K562 (cell line): ENCODE measurements around the gene TRIM71. TPM values are rescaled to one million over a fixed set of nuclear protein-coding genes. Genes with fewer than 3 reads are reported as not detected.
A peak's percentile ranks its signal among the peaks of the same experiment; 100 is the strongest.

Experiments
- ATAC-seq: fragments of 200-7000 bp; cut with Tn5 transposase; 3 replicates; pipeline ENCODE4 v1.9.1; 2020; ENCODE audit warnings: moderate library complexity
- BruUV-seq: library from RNA; stranded (reverse); fragments of 400-500 nt; replicated peaks from 2 replicates; lab custom pipeline; 2021; lab: Mats Ljungman, UMichigan
- CTCF ChIA-PET: fragments of 300-600 bp; formaldehyde crosslinking; extraction: SDS; loops from one replicate; lab custom pipeline; 2021; ENCODE audit warnings: low intra/inter-chr PET ratio; lab: Yijun Ruan, JAX
- POLR2A ChIA-PET: fragments of 300-600, 350-650 bp; sonication (Branson Sonifier 250); formaldehyde crosslinking; extraction: SDS; loops from one replicate; lab custom pipeline; 2021; ENCODE audit warnings: antibody characterized with exemption, inconsistent platforms; lab: Yijun Ruan, JAX
- DNase-seq, 4 experiments: peaks; one replicate each; pipeline versions ENCODE4 v3.0.0 to v3.0.0-alpha.2; 2011 to 2018; ENCODE audit warnings: low spot score in 3 of 4, mixed read lengths in 3 of 4; ENCODE audit errors: extremely low read depth in 1 of 4
- FAIRE-seq: peaks from 2 replicates; lab custom pipeline; 2011; peaks lifted over from hg19 to GRCh38; lab: Jason Lieb, UNC
- H2AFZ ChIP-seq: 2 replicates; pipeline ENCODE4 v1.6.0; 2011; ENCODE audit warnings: low read depth, low read length, control low read depth, inconsistent platforms
- H3K27ac ChIP-seq: fragments of 200-600 bp; 3 replicates; pipeline ENCODE4 v1.8.0; 2011; ENCODE audit warnings: low read depth, mild to moderate bottlenecking, control low read depth, inconsistent platforms, low read length, moderate library complexity, mixed read lengths; ENCODE audit errors: extremely low read depth
- H3K27me3 ChIP-seq, 2 experiments: fragments of 300-600 bp in 1 of 2; 2 replicates in 1 of 2; 3 replicates in 1 of 2; pipeline versions ENCODE4 v1.6.0 to v1.8.0; 2011; ENCODE audit warnings: inconsistent platforms in 2 of 2, low read length in 2 of 2, mild to moderate bottlenecking in 1 of 2, mixed read lengths in 1 of 2, moderate library complexity in 1 of 2; ENCODE audit not compliant: control insufficient read depth in 2 of 2, insufficient read depth in 2 of 2
- H3K36me3 ChIP-seq: fragments of 300-600 bp; 3 replicates; pipeline ENCODE4 v1.8.0; 2011; ENCODE audit warnings: mild to moderate bottlenecking, low read length, inconsistent platforms; ENCODE audit not compliant: control insufficient read depth, insufficient read depth
- H3K4me1 ChIP-seq, 2 experiments: fragments of 200-600 bp in 1 of 2; replicated peaks in 1 of 2; 2 replicates in 1 of 2; 3 replicates in 1 of 2; pipeline versions ENCODE4 v1.5.1 to v1.8.0; 2011; ENCODE audit warnings: inconsistent platforms in 2 of 2, low read length in 2 of 2, mild to moderate bottlenecking in 1 of 2, mixed read lengths in 1 of 2, moderate library complexity in 1 of 2; ENCODE audit not compliant: control insufficient read depth in 2 of 2, insufficient read depth in 2 of 2
- H3K4me2 ChIP-seq: 2 replicates; pipeline ENCODE4 v1.6.1; 2011; ENCODE audit warnings: low read length, control low read depth, inconsistent platforms, mixed read lengths; ENCODE audit not compliant: insufficient read depth
- H3K4me3 ChIP-seq: fragments of 200-600 bp; sonication (generic), shearing (Covaris generic); 2 replicates; pipeline ENCODE4 v1.5.1; 2016; ENCODE audit warnings: control low read depth, inconsistent platforms
- H3K79me2 ChIP-seq: fragments of 200-600 bp; 3 replicates; pipeline ENCODE4 v1.8.0; 2011; ENCODE audit warnings: low read length, inconsistent platforms; ENCODE audit not compliant: control insufficient read depth, insufficient read depth
- H3K9ac ChIP-seq, 2 experiments: 2 replicates each; pipeline versions ENCODE4 v1.6.0 to v1.6.1; 2011; ENCODE audit warnings: low read depth in 2 of 2, low read length in 2 of 2, control low read depth in 1 of 2, inconsistent platforms in 1 of 2, mild to moderate bottlenecking in 1 of 2, mixed read lengths in 1 of 2; ENCODE audit not compliant: insufficient read depth in 1 of 2
- H3K9me1 ChIP-seq: one replicate; pipeline ENCODE4 v1.6.0; 2011; ENCODE audit warnings: inconsistent platforms, mild to moderate bottlenecking, low read length, moderate library complexity; ENCODE audit not compliant: control insufficient read depth, insufficient read depth
- H3K9me3 ChIP-seq: replicated peaks from 2 replicates; pipeline ENCODE4 v1.5.1; 2011; ENCODE audit warnings: low read depth, low read length, inconsistent platforms; ENCODE audit not compliant: control insufficient read depth, insufficient read depth
- H4K20me1 ChIP-seq: replicated peaks from 2 replicates; pipeline ENCODE4 v1.6.1; 2011; ENCODE audit warnings: low read length, inconsistent platforms, mixed read lengths; ENCODE audit not compliant: control insufficient read depth, insufficient read depth
- NCOA1 ChIP-seq: fragments of 450-650 bp; IDR thresholded peaks from 2 replicates; pipeline ENCODE4 v1.6.1; 2016; ENCODE audit warnings: low read depth
- SPI1 ChIP-seq: IDR thresholded peaks from 2 replicates; pipeline ENCODE4 v1.6.1; 2011; ENCODE audit warnings: low read depth, low read length, control low read depth, borderline replicate concordance
- ZNF253 ChIP-seq: fragments of 250-450 bp; sonication (Bioruptor Pico); conservative IDR thresholded peaks from 2 replicates; pipeline ENCODE4 v1.6.1; 2021; ENCODE audit warnings: mild to moderate bottlenecking
- ZNF311 ChIP-seq: fragments of 250-450 bp; sonication (Bioruptor Pico); IDR thresholded peaks from 2 replicates; pipeline ENCODE4 v1.4.0; 2020; ENCODE audit warnings: mild to moderate bottlenecking, moderate library complexity
- WGBS: fragments of 100-300 bp; shearing (Covaris generic); methylation state at CpG from one replicate; pipeline ENCODE4 v1.1.6; 2016; ENCODE audit warnings: low coverage, mixed read lengths; ENCODE audit not compliant: insufficient coverage; ENCODE audit errors: missing lambda C conversion rate; 5-methylcytosine and 5-hydroxymethylcytosine counted together
- in situ Hi-C: fragments of 300-500 bp; cut with MboI; formaldehyde crosslinking; loops from 4 replicates; pipeline ENCODE4 v1.15.0; 2018; ENCODE audit warnings: inconsistent platforms, mixed read lengths
- intact Hi-C: fragments of 100-400 bp; cut with micrococcal nuclease; formaldehyde crosslinking; loops from 2 replicates; pipeline ENCODE4 v1.14.2; 2022
- polyA plus RNA-seq, 8 experiments: library from polyadenylated mRNA; depleted of rRNA in 4 of 8; stranded (reverse) in 5 of 8; unstranded in 3 of 8; fragments of >200 nt; fragmentation: Nextera tagmentation in 2 of 8; fragmentation: Illumina TruSeq in 1 of 8; extraction: Ambion mirVana in 2 of 8; extraction: Trizol in 1 of 8; gene quantifications; 2 replicates each; pipeline versions ENCODE4 v1.2.1 to v1.2.3, GENCODE V29; 2011 to 2014; ENCODE audit warnings: inconsistent platforms in 1 of 8, missing spikeins in 1 of 8
- total RNA-seq, 7 experiments: library from RNA; depleted of rRNA in 6 of 7; stranded (reverse); fragments of >200 nt in 6 of 7; fragmentation: Illumina TruSeq in 2 of 7; extraction: Trizol in 2 of 7; gene quantifications; 2 replicates each; pipeline versions ENCODE4 v1.2.1 to v1.2.3, GENCODE V29; 2011 to 2021; ENCODE audit warnings: low replicate concordance in 1 of 7
- TF ChIP-seq, protein P1 (sequence below): sonication (generic); formaldehyde crosslinking; IDR thresholded peaks from 2 replicates; pipeline ENCODE4 v1.9.0; 2022; ENCODE audit warnings: mild to moderate bottlenecking, missing genetic modification reagents
- TF ChIP-seq, protein P2 (sequence below): fragments of 450-650 bp; formaldehyde crosslinking; conservative IDR thresholded peaks from 2 replicates; pipeline ENCODE4 v1.4.0; 2022; ENCODE audit warnings: mild to moderate bottlenecking, missing genetic modification characterization

Gene TRIM71
- total and polyA plus RNA-seq, 9 of the 15 experiments (the other 6 are each of a cell fraction or from before 2014, with no cell fraction given): 0.04 to 0.11 TPM; not detected in 7

DNA sequence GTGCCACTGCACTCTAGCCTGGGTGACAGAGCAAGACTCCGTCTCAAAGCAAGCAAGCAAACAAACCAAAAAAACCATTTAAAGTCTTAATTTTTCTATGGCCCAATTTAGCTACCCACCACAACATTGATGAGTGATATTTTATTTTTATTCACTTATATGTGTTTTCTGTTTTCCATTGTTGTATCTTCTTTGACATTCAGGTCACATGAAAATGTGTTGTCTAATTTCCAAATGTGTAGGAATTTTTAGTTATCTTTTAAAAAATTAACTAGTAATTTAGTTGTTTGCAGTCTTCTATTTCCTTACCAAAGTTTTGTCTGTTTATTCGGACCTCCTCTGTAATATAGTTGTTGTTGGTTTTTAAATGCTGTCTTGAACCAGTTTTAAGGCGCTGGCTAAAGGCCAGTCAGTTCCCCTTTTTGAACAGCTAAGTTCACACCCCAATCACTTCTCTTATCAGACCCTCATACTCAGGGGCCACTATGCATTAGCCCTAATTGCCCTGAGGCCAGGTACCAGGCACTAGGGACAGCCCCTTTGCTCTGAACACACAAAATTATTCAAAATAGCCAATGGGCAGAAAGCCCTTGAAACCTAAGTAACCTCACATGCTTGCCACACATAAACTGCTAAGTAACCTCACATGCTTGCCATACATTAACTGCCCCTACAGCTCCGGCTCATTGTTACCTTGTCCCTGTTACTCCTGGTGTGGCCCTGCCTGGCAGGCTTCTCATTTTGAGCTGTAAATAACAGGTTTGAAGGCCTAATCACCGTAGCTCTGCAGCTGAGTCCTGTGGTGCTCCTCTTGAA lies 129.4 kb downstream of the TRIM71 start:
- Histone ChIP-seq H3K4me2 (no peak overlapping the region), H3K9me3 (no peaks in the 10 kb centered on the region), H3K36me3 (no peaks in the 10 kb centered on the region), H3K27me3 (no peaks in the 10 kb centered on the region), H3K27ac (no peak overlapping the region), H3K4me1 (peaks cover 3 to 10% of the 10 kb centered on the region in 2 experiments; a peak in 3 of 5 replicates), H3K9ac (no peak overlapping the region), H3K4me3 (no peak overlapping the region), H3K79me2 (no peaks in the 10 kb centered on the region), H4K20me1 (no peaks in the 10 kb centered on the region), H3K9me1 (no peaks in the 10 kb centered on the region), H2AFZ (peak overlapping the region; percentile 73)
- in situ Hi-C loops: no loop called here
- intact Hi-C loops: loop anchor here (1.0 to 10.0 kb wide), 9 partner anchors 59 to 840 kb away; no protein-coding TSS in a partner anchor
- ChIA-PET CTCF (interaction anchor here (1.3 to 2.5 kb wide), 3 partner anchors 128 to 427 kb away, joined by 6 to 19 read pairs (median 11); no protein-coding TSS in a partner anchor), POLR2A (interaction anchor here (0.6 to 1.2 kb wide), 2 partner anchors 61 to 425 kb away, joined by 4 read pairs; no protein-coding TSS in a partner anchor)
- TF ChIP-seq ZNF253 (CRISPR knock-in tag) (0 out of 2 replicates have a peak, but pooled peaks have one; percentile 14), NCOA1 (no peak), SPI1 (peak; percentile 86), ZNF311 (CRISPR knock-in tag) (no peak)
- TF ChIP-seq, protein P1, sequence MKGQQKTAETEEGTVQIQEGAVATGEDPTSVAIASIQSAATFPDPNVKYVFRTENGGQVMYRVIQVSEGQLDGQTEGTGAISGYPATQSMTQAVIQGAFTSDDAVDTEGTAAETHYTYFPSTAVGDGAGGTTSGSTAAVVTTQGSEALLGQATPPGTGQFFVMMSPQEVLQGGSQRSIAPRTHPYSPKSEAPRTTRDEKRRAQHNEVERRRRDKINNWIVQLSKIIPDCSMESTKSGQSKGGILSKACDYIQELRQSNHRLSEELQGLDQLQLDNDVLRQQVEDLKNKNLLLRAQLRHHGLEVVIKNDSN (CRISPR knock-in tag): 0 out of 2 replicates have a peak, but pooled peaks have one; percentile 10
- TF ChIP-seq, protein P2, sequence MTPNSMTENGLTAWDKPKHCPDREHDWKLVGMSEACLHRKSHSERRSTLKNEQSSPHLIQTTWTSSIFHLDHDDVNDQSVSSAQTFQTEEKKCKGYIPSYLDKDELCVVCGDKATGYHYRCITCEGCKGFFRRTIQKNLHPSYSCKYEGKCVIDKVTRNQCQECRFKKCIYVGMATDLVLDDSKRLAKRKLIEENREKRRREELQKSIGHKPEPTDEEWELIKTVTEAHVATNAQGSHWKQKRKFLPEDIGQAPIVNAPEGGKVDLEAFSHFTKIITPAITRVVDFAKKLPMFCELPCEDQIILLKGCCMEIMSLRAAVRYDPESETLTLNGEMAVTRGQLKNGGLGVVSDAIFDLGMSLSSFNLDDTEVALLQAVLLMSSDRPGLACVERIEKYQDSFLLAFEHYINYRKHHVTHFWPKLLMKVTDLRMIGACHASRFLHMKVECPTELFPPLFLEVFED (CRISPR knock-in tag): no peak
- no TSS peak for BruUV-seq
- DNase-seq (no peak), FAIRE-seq (no peak), ATAC-seq (peak; percentile 55)
- 43% methylated on average over 5 of the region's 5 CpGs for WGBS

Other genes starting within 250 kb of the TRIM71 start
- 61.3 and 61.6 TPM in 2 replicates for gene DYNC1LI1, start 247.1 kb upstream of the TRIM71 start, total RNA-seq (2014; rRNA removed)
- 78.1 and 101 TPM in 2 replicates for gene DYNC1LI1, start 247.1 kb upstream of the TRIM71 start, total RNA-seq (2014; rRNA removed; fragmentation: Illumina TruSeq; extraction: Trizol)
- 66.8 and 70.2 TPM in 2 replicates for gene DYNC1LI1, start 247.1 kb upstream of the TRIM71 start, total RNA-seq (2015; rRNA removed; fragmentation: Illumina TruSeq; extraction: Trizol)
- gene DYNC1LI1, start 247.1 kb upstream of the TRIM71 start, total RNA-seq (2021): 61.8 and 63.0 TPM in 2 replicates
- 42.5 and 85.4 TPM in 2 replicates for gene DYNC1LI1, start 247.1 kb upstream of the TRIM71 start, polyA plus RNA-seq (2011; rRNA removed)
- gene DYNC1LI1, start 247.1 kb upstream of the TRIM71 start, polyA plus RNA-seq (2014; fragmentation: Illumina TruSeq; extraction: Trizol): 60.7 and 66.9 TPM in 2 replicates
- gene DYNC1LI1, start 247.1 kb upstream of the TRIM71 start, polyA plus RNA-seq (2014; fragmentation: Nextera tagmentation; extraction: Ambion mirVana): 10 to 100 TPM; 21.0 to 26.0 TPM
- gene DYNC1LI1, start 247.1 kb upstream of the TRIM71 start, polyA plus RNA-seq (2014; rRNA removed): 54.8 and 59.5 TPM in 2 replicates
- gene CNOT10, start 132.8 kb upstream of the TRIM71 start, total RNA-seq (2014; rRNA removed): 74.1 and 81.9 TPM in 2 replicates
- gene CNOT10, start 132.8 kb upstream of the TRIM71 start, total RNA-seq (2014; rRNA removed; fragmentation: Illumina TruSeq; extraction: Trizol): 100 and 101 TPM in 2 replicates
- gene CNOT10, start 132.8 kb upstream of the TRIM71 start, total RNA-seq (2015; rRNA removed; fragmentation: Illumina TruSeq; extraction: Trizol): 74.6 and 75.2 TPM in 2 replicates
- gene CNOT10, start 132.8 kb upstream of the TRIM71 start, total RNA-seq (2021): 91.7 and 102 TPM in 2 replicates
- gene CNOT10, start 132.8 kb upstream of the TRIM71 start, polyA plus RNA-seq (2011; rRNA removed): 106 and 114 TPM in 2 replicates
- gene CNOT10, start 132.8 kb upstream of the TRIM71 start, polyA plus RNA-seq (2014; fragmentation: Illumina TruSeq; extraction: Trizol): 87.0 and 111 TPM in 2 replicates
- gene CNOT10, start 132.8 kb upstream of the TRIM71 start, polyA plus RNA-seq (2014; fragmentation: Nextera tagmentation; extraction: Ambion mirVana): 10 to 100 TPM; 35.7 to 52.2 TPM
- 74.3 and 101 TPM in 2 replicates for gene CNOT10, start 132.8 kb upstream of the TRIM71 start, polyA plus RNA-seq (2014; rRNA removed)
- 0.20 and 0.45 TPM in 2 replicates for gene CCR4, start 133.6 kb downstream of the TRIM71 start, total RNA-seq (2014; rRNA removed)
- gene CCR4, start 133.6 kb downstream of the TRIM71 start, total RNA-seq (2014; rRNA removed; fragmentation: Illumina TruSeq; extraction: Trizol): 0.22 and 0.45 TPM in 2 replicates
- 0.04 TPM in 1 of 2 replicates, not detected in the other for gene CCR4, start 133.6 kb downstream of the TRIM71 start, total RNA-seq (2015; rRNA removed; fragmentation: Illumina TruSeq; extraction: Trizol)
- gene CCR4, start 133.6 kb downstream of the TRIM71 start, total RNA-seq (2021): 0.47 and 0.49 TPM in 2 replicates
- gene CCR4, start 133.6 kb downstream of the TRIM71 start, polyA plus RNA-seq (2011; rRNA removed): 0.27 and 0.47 TPM in 2 replicates
- 0.28 and 0.33 TPM in 2 replicates for gene CCR4, start 133.6 kb downstream of the TRIM71 start, polyA plus RNA-seq (2014; fragmentation: Illumina TruSeq; extraction: Trizol)
- under 1 TPM in 1 of 2 experiments, not detected in 1; 0.04 TPM for gene CCR4, start 133.6 kb downstream of the TRIM71 start, polyA plus RNA-seq (2014; fragmentation: Nextera tagmentation; extraction: Ambion mirVana)
- 0.19 and 0.20 TPM in 2 replicates for gene CCR4, start 133.6 kb downstream of the TRIM71 start, polyA plus RNA-seq (2014; rRNA removed)